ENCODE data around the gene DISP3.
A peak's percentile ranks its signal among the peaks of the same experiment; 100 is the strongest.

Gene DISP3

GRCh38 chr1:11487196-11487751, 8.3 kb downstream of the DISP3 start:
- no peak for DNase-seq

GRCh38 chr1:11488201-11488770, 9.3 kb downstream of the DISP3 start:
- no peak for DNase-seq

DNA sequence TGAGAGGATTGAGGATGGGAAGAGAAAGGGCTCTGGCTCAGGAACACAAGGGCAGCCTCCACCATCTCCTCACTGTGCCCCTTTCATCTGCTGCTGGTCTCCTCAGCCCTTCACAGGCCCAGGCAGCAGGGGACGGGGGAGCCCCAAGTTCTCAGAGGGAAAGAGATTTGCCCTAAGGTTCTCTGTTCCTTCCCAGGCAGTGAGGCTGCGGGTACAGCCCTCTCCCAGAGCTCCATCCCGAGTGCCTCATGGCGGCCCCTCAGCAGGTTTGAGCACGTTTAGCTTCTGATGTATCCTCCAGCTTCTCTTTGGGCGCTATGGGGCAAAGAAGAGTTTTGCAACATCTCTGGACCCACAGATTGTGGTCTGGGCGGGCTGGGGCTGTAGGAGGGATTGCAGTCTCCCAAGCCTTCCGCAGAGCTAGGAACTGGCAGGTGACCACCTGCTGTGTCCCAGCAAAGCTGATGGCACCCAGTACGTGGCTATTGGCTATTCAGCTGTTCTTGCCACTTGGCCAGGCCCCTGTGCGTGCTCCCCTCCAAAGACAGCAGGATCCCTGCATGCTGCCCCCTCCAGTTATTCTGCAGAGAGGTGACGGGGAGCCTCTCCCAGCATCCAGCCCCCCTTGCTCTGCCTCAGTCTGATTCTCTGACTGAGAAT, 10.1 kb downstream of the DISP3 start:
- DNase-seq: no peak

- no peak for DNase-seq
Measured at GRCh38 chr1:11492235-11492634, 13.3 kb downstream of the DISP3 start.

- DNase-seq: no peak
Measured at GRCh38 chr1:11493972-11494655, 15.2 kb downstream of the DISP3 start.

DNA sequence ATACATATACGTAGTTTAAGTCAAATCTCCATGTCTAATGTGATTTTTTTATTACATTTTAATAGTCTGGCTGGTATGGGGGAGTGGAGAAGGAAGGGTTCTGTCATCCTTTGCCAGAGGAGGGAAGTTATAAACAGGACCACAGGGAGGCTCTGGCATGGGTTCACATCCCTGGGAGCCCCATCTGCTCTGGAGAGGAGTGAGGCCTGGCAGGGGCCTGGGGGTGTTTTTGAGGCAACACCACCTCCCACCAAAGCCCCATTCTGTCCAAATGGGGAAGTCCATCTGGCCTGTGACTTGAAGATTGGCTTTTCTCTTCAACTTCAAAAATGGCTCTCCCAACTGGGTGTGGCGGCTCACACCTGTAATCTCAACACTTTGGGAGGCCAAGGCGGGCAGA, 15.8 kb downstream of the DISP3 start:
- no peak for DNase-seq

- DNase-seq: no peak
Measured at GRCh38 chr1:11495579-11495978, 16.6 kb downstream of the DISP3 start.

- DNase-seq: no peak
Measured at GRCh38 chr1:11496551-11497080, 17.7 kb downstream of the DISP3 start.

DNA sequence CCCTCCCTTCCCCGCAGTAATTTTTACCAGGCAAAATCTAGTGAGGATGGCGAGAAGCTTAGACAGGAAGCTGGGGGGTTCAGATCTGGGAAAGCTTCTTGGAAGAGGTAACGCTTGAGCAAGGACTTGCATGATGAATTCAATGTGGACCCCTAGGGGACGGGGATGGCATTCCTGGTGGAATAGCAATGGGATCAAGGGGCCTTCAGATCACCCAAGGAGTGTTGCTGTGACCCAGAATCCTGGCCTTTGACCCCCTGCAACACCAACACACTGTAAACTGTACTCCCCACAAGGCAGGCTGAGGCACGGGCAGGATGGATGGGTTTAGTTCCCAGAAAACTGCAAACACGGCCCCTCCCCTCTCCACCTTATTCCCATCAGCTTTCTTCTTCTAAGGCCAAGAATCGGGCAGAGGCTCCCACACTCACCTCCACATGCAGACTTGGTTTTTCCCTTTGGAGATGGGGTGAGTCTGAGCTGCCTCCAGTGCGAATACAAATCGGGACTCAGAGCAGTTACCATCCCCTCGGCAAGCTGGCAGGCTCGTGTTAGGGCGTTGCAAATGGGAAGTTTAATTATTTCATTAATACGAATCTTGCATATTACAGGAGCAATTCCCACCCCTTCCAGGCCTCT, 20.1 kb downstream of the DISP3 start:
- no peak for DNase-seq

- peak; percentile 82 for DNase-seq
Measured at GRCh38 chr1:11499601-11500331, 20.8 kb downstream of the DISP3 start.

DNA sequence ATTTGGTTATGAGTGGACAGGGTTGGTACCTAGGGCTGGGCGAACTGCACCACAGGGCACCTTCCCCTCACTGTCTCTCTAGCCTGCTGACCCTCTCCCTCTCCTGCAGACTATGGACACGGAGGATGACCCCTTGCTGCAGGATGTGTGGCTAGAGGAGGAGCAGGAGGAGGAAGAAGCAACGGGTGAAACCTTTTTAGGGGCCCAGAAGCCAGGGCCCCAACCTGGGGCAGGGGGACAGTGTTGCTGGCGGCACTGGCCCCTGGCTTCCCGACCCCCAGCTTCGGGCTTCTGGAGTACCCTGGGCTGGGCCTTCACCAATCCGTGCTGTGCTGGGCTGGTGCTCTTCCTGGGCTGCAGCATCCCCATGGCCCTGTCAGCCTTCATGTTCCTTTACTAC, 21.9 kb downstream of the DISP3 start:
- no peak for DNase-seq

- DNase-seq: peak; percentile 24
Measured at GRCh38 chr1:11501491-11501897, 22.5 kb downstream of the DISP3 start.

DNA sequence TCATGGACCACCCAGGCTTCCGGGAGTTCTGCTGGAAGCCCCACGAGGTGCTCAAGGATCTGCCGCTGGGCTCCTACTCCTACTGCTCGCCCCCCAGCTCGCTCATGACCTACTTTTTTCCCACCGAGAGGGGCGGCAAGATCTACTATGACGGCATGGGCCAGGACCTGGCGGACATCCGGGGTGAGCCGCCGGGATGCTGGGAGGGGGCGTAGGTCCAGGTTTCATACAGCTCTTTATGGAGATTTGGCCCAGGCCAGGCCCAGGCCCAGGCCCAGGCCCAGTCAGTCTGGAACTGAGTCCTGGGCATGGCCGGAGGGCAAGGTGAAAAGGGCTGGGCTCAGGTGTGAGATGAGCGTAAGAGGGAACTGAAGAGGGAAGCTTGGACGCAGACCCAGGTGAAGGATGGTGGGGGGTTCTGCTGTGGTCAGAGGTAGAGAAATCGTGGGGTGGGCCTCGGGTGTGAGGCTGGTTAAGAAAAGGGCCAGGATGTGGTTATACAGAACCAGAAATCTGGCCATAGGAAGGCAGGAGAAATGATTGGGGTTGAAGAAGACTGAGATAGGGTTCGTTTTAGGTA, 23.0 kb downstream of the DISP3 start:
- DNase-seq: no peak

DNA sequence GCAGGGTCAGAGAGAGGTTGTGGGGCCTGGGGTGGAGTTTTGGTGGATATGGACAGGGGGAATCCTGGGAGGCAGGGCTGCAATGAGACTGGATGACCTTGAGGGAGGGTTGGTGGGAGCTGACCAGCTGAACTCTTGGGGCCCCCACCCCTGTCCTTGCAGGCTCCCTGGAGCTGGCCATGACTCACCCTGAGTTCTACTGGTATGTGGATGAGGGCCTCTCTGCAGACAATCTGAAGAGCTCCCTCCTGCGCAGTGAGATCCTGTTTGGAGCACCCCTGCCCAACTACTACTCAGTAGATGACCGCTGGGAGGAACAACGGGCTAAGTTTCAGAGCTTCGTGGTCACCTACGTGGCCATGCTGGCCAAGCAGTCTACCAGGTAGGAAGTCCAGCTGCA, 23.6 kb downstream of the DISP3 start:
- no peak for DNase-seq

- no peak for DNase-seq
Measured at GRCh38 chr1:11504599-11504998, 25.6 kb downstream of the DISP3 start.

DNA sequence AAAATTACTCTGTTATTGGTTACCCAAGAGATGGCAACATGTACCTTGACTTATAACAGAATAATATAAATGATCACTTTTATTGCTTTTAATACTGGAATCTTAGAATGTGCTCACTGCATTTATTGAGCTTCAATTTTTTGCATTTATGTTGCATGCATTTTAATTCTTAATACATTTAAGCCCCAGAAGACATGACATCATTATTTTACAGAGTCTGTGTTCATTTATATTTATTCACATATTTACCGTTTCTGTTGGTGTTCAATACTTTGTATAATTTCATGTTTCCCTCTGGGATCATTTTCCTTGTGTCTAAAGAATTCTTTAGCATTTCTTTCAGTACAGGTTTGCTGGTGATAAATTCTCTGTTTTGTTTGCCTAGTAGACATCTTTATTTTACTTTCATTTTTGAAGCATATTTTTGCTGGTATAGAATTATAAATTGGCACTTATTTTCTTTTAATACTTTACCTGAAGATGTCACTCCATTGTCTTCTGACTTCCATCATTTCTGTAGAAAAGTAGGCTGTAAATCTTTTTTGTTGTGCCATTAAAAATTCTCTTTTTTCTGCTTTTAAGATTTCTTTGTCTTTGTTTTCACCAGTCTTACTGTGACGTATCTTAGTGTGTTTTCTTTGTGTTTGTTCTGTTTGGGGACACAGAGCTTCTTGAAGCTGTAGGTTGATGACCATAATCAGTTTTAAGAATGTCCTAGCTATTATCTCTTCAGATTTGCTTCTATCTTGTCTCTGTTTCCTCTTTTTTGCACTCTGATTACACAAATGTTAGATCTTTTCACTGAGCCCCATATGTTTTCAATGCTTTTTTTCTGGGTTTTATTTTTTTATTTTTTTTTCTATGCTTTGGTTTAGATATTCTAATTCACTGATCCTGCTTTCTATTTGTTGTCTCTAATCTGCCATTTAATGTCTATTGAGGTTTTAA, 26.9 kb downstream of the DISP3 start:
- DNase-seq: no peak

- DNase-seq: no peak
Measured at GRCh38 chr1:11507309-11507708, 28.4 kb downstream of the DISP3 start.

DNA sequence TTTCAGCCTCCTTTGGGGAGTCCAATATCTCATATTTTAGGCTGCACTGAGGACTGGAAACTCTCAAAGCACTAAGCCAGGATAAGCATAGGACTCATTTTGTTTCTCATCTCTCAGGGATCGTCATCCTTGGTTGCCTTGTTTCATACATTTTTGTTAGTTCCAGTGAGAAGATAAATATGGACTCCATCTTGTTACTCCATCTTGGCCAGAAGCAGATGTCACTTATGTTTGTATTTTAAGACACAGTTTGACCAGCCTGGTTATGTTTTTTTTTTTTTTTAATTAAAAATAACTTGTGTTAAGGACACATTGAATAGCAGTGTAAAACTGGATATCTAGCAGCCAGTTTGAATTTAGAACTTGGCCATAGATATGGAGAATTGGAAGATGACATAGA, 34.7 kb downstream of the DISP3 start:
- DNase-seq: no peak

DNA sequence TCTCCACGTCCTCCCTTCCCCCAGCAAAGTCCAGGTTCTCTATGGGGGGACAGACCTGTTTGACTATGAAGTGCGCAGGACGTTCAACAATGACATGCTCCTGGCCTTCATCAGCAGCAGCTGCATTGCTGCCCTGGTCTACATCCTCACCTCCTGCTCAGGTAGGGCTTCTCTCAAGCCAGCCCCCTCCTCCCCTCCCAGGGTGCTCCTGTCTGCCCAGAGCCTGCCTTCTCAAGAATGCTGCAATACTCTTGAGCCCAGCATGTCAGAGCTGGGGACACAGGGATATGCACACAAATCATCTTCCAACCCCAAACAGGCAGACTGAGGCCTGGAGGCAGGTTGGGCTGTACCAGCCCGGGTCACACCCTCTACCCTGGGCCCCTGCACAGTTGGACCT, 35.4 kb downstream of the DISP3 start:
- DNase-seq: no peak

DNA sequence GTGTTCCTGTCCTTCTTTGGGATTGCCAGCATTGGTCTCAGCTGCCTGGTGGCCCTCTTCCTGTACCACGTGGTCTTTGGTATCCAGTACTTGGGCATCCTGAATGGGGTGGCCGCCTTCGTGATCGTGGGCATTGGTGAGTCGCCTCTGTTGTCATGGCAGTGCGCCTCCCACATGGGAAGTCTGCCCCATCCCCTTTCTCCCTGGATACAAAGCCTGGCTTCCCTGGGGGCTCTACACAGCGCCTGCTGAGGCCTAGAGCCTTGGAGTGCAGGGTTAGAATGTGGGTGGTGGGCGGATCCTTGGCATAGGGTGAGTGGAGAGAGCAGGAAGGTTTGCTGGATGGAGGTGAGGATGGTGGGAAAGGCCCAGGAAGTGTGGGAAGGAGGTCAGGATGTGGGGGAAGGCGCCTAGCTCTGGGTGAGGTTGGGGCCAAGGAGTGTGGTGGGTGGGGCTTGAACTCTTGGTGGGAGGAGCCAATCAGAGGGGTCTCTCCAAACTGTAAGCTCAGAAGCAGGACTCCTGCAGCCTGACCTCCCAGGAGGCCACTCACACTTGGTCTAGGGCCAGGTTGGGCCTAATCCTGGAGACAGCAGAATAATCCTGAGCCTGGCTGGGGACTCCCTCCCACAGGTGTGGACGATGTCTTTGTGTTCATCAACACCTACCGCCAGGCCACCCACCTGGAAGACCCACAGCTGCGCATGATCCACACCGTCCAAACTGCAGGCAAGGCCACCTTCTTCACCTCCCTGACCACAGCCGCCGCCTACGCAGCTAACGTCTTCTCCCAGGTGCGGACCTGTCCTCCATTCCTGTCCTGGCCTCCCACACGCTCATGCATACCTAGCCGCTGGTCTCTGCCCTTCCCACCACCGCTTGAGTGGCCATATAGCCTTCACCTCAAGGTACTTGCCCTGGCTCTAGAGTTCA, 36.7 kb downstream of the DISP3 start:
- no peak for DNase-seq

All from eye (tissue), 1 donor.